ENCODE data around the gene GNB2.
"Not testable (repeated sequence)": the region's sequence is repeated elsewhere in the genome, so short reads cannot be mapped to it uniquely, and the experiment has no call there.

GNB2 gene

GRCh38 chr7:100673302-100673941 is at the start of gene GNB2:
Gene GNB2, plus strand, starts transcription at chr7:100673740. Its CDS starts 2,526 bp downstream, at chr7:100676266.
- peak; percentile 93 for DNase-seq

- DNase-seq = no peak
Measured at GRCh38 chr7:100623951-100624824, 49.4 kb upstream of the GNB2 start.

- no peak for DNase-seq
Measured at GRCh38 chr7:100626055-100626454, 47.5 kb upstream of the GNB2 start.

GRCh38 chr7:100626530-100627237 is 46.9 kb upstream of the GNB2 start:
- peak; percentile 56 for DNase-seq

- DNase-seq = no peak
Measured at GRCh38 chr7:100627238-100627549, 46.3 kb upstream of the GNB2 start.

GRCh38 chr7:100629117-100629716 is 44.3 kb upstream of the GNB2 start:
- no peak for DNase-seq

- no peak for DNase-seq
Measured at GRCh38 chr7:100630066-100630465, 43.5 kb upstream of the GNB2 start.

- no peak for DNase-seq
Measured at GRCh38 chr7:100632951-100633717, 40.4 kb upstream of the GNB2 start.

GRCh38 chr7:100639995-100640516 is 33.5 kb upstream of the GNB2 start:
- DNase-seq = no peak

- no peak for DNase-seq
Measured at GRCh38 chr7:100640517-100641440, 32.8 kb upstream of the GNB2 start.

- DNase-seq = no peak
Measured at GRCh38 chr7:100641463-100641859, 32.1 kb upstream of the GNB2 start, which contains the start of gene TFR2. Gene TFR2, minus strand, starts transcription at chr7:100641552. Its CDS starts 43 bp downstream, at chr7:100641509.

- no peak for DNase-seq
Measured at GRCh38 chr7:100641860-100642533, 31.5 kb upstream of the GNB2 start.

GRCh38 chr7:100642534-100642907 is 31.0 kb upstream of the GNB2 start:
- DNase-seq = no peak

- DNase-seq = no peak
Measured at GRCh38 chr7:100649826-100650565, 23.5 kb upstream of the GNB2 start.

- DNase-seq = no peak
Measured at GRCh38 chr7:100654908-100655831, 18.4 kb upstream of the GNB2 start.

GRCh38 chr7:100655908-100656674 is 17.4 kb upstream of the GNB2 start, which contains the start of gene ACTL6B:
Gene ACTL6B, minus strand, starts transcription at chr7:100656448. Its CDS starts 94 bp downstream, at chr7:100656354.
- DNase-seq = peak; percentile 38

- DNase-seq = not testable (repeated sequence)
Measured at GRCh38 chr7:100662194-100662776, 11.3 kb upstream of the GNB2 start.

Measured in NCI-H2081 treated with DMSO at 0.1 percent for 48 hours (cell line).